ENCODE measurements around the gene ADGRE1.

Gene ADGRE1

DNA sequence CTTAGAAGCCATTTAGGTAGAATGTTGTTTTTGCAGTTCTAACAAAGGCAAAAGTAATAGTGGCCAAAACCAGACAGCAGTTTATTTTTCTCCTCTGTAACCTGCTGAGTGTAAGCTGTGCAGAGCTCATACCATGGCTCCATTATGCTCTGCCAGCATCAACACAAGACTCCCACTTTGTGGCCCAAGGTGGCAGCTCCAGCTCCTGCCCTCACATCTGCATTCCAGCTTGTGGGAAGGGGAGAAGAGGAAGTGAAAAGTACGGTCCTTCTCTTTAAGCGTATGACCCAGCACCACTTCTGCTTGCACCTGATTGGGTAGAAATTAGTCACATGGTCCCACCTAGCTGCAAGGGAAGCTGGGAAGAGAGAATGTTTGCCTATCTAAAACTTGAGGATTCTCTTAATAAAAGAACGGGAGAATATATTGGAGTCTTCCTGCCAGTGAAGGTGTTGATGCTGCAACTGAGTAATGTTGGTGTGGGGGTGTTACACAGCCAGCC, 19.2 kb downstream of the ADGRE1 start:
- peaks cover 44% of the 10 kb centered on the region for H3K9me3 ChIP-seq
- H3K27me3 ChIP-seq = no peaks in the 10 kb centered on the region
- no peak for TF ChIP-seq Cebpa-rat (IDR thresholded peaks at IDR 0.05)
- no peak overlapping the region for H3K4me3 ChIP-seq
- no peaks in the 10 kb centered on the region for H3K4me1 ChIP-seq
- H3K9ac ChIP-seq = no peak overlapping the region
- H3K36me3 ChIP-seq = no peaks in the 10 kb centered on the region
- no peak overlapping the region for H3K27ac ChIP-seq
- no peaks in the 10 kb centered on the region for H4K20me1 ChIP-seq
- no peak overlapping the region for H3K4me2 ChIP-seq

DNA sequence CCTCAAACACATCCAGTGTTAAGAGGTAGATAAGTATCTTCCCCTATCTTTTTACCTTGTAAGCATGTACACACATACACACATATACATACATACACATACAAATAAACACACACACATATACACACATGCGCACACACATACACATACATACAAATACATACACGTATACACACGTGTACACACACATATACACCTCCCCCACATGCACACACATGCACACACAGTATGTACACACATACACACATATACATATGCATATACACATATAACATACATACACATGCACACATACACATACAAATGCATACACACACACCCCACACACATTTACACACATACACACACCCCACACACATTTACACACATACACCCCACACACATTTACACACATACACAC, 24.1 kb downstream of the ADGRE1 start:
- no peak overlapping the region for H3K27ac ChIP-seq
- no peak overlapping the region for H3K4me3 ChIP-seq
- H4K20me1 ChIP-seq = no peaks in the 10 kb centered on the region
- peaks cover 6% of the 10 kb centered on the region; the same call in 1 of the 2 replicates for H3K36me3 ChIP-seq
- H3K9ac ChIP-seq = no peak overlapping the region
- TF ChIP-seq Cebpa-rat (IDR thresholded peaks at IDR 0.05) = no peak
- H3K4me1 ChIP-seq = no peaks in the 10 kb centered on the region
- peaks cover 48% of the 10 kb centered on the region for H3K9me3 ChIP-seq
- H3K27me3 ChIP-seq = no peaks in the 10 kb centered on the region
- H3K4me2 ChIP-seq = no peak overlapping the region

DNA sequence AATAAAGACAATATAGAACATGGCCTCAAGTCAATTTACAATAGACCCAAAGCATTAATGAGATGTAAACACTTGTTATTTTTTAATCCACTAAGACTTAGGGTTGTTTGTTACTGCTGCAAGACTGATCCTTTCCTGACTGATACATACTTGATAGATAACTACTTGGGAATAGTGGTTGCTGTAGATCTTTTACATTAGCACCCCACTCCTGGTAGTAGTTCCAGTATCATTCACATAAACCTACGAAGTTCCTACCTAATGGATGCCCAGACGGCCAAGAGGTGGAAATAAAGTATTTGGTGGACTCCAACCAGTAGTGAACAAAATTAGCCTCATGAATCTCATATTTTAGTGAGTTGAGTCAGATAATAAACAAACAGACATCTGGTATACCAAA, 26.9 kb downstream of the ADGRE1 start:
- H3K36me3 ChIP-seq = peaks cover 6% of the 10 kb centered on the region; the same call in 1 of the 2 replicates
- no peak overlapping the region for H3K4me3 ChIP-seq
- no peaks in the 10 kb centered on the region for H4K20me1 ChIP-seq
- no peak overlapping the region for H3K27ac ChIP-seq
- H3K9ac ChIP-seq = no peak overlapping the region
- no peaks in the 10 kb centered on the region for H3K27me3 ChIP-seq
- no peaks in the 10 kb centered on the region for H3K4me1 ChIP-seq
- peaks cover 25% of the 10 kb centered on the region for H3K9me3 ChIP-seq
- no peak overlapping the region for H3K4me2 ChIP-seq
- no peak for TF ChIP-seq Cebpa-rat (IDR thresholded peaks at IDR 0.05)

DNA sequence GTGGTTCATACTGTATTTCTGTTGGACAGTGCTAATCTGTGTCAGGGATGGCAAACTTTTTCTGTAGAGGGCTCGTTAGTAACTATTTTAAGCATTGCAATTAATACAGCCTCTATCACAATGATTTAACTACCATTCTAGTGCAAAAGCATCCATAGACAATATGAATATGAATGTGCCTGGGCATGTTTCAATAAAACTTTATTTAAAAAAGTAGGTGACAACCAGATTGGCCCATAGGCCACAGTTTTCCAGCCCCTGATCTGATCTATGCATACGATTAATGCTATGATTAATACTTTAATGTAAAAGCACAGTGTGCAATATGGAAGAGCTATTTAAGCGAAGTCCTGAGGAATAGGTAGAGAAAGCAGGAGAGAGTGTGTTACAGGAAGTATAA, 29.6 kb downstream of the ADGRE1 start:
- Histone ChIP-seq H3K36me3 (peaks cover 6% of the 10 kb centered on the region; the same call in 1 of the 2 replicates), H3K4me3 (no peak overlapping the region), H3K9me3 (peaks cover 25% of the 10 kb centered on the region), H3K4me1 (no peaks in the 10 kb centered on the region), H4K20me1 (no peaks in the 10 kb centered on the region), H3K4me2 (no peak overlapping the region), H3K27ac (no peak overlapping the region), H3K27me3 (no peaks in the 10 kb centered on the region), H3K9ac (no peak overlapping the region)
- TF ChIP-seq Cebpa-rat (IDR thresholded peaks at IDR 0.05) = no peak

DNA sequence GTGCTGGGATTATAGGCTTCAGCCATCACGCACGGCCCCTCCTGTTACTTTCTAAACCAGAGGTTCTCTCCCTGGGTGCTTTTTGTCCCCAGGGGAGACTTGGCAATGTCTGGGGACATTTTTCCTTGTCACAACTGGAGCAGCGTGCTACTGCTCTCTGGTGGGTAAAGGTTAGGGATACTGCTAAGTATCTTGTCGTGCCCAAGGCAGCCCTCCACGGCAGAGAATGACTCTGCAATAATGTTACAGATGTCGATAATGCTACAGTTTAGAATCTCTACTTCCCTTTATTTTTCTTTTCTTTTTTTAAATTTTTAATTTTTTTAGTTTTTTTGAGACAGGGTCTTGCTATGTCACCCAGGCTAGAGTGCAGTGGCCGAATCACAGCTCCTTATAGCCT, 38.0 kb downstream of the ADGRE1 start:
- no peaks in the 10 kb centered on the region for H3K27me3 ChIP-seq
- no peak for TF ChIP-seq Cebpa-rat (IDR thresholded peaks at IDR 0.05)
- peaks cover 24% of the 10 kb centered on the region for H3K9me3 ChIP-seq
- no peak overlapping the region for H3K27ac ChIP-seq
- no peaks in the 10 kb centered on the region for H3K4me1 ChIP-seq
- H3K36me3 ChIP-seq = no peaks in the 10 kb centered on the region
- H3K9ac ChIP-seq = no peak overlapping the region
- no peak overlapping the region for H3K4me3 ChIP-seq
- H4K20me1 ChIP-seq = no peaks in the 10 kb centered on the region
- no peak overlapping the region for H3K4me2 ChIP-seq

DNA sequence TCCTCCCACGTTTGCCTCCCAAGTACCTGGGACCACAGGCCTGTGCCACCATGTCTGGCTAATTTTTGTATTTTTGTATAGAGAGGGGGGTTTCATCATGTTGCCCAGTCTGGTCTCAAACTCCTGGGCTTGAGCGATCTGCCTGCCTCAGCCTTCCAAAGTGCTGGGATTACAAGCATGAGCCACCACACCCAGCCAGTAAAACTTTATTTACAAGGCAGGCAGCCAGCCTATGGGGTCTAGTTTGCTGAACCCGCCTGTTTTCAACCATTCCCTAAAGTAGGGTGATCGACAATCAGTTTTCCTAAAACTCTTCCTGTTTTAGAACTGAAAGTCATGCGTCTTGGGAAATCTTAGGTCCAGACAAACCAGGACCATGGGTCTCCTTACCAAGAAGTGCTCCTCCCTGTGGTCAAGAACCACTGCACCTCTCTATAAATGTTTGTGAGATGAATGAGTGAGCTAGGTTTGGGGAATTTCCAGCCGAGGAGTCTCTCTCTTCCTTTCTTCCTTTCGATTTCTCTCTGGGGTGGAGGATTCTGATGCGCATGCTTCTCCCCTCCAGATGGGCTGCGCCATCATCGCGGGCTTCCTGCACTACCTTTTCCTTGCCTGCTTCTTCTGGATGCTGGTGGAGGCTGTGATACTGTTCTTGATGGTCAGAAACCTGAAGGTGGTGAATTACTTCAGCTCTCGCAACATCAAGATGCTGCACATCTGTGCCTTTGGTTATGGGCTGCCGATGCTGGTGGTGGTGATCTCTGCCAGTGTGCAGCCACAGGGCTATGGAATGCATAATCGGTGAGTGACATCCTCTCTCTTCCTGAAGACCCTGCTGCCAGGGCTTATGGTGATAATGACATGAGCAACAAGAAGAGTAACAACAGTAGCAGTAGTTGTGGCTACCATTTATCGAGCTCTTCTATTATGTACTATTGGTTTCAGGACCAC, 38.7 kb downstream of the ADGRE1 start:
- no peaks in the 10 kb centered on the region for H3K4me1 ChIP-seq
- no peaks in the 10 kb centered on the region for H3K36me3 ChIP-seq
- no peaks in the 10 kb centered on the region for H4K20me1 ChIP-seq
- TF ChIP-seq Cebpa-rat (IDR thresholded peaks at IDR 0.05) = no peak
- no peaks in the 10 kb centered on the region for H3K27me3 ChIP-seq
- no peak overlapping the region for H3K4me3 ChIP-seq
- no peak overlapping the region for H3K27ac ChIP-seq
- H3K4me2 ChIP-seq = no peak overlapping the region
- H3K9ac ChIP-seq = no peak overlapping the region
- H3K9me3 ChIP-seq = peaks cover 28% of the 10 kb centered on the region

DNA sequence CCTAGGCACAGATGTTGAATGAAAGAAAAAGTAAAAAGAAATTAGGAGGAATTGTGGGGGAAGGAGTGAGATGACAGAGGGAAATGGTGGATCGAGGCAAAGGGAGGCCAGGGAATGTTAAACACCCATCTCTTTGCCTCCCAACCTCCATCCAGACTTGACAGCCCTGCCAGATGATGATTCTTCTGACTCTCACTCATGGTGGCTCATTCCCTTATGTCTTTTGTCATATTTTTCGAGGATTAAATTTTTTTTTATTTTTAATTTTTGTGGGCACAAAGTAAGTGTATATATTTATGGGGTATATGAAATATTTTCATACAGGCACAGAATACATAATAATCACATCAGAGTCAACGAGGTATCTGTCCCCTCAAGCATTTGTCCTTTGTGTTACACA, 42.8 kb downstream of the ADGRE1 start:
- no peak for TF ChIP-seq Cebpa-rat (IDR thresholded peaks at IDR 0.05)
- peaks cover 19% of the 10 kb centered on the region for H3K9me3 ChIP-seq

DNA sequence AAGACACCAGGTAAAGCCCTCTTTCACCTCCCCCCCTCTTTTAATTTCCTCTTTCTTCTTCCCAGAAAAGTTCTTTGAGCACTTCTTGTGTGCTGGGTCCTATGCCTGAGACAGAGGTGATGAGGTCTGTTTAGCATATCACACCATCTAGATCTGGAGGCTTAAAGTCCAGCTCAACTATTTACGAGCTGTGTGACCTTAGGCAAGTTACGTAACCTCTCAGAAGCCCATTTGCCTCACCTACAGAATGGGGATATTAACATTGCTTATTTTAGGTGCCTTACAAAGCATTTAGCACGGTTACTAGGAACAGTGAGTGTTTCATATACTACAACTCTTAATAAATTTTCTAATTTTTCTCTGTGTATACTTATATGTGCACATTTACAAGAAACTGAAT, 47.7 kb downstream of the ADGRE1 start:
- no peaks in the 10 kb centered on the region for H3K27me3 ChIP-seq

More for the DNA sequence above, 42.8 kb downstream of the ADGRE1 start:
- Histone ChIP-seq H3K27ac (no peak overlapping the region), H4K20me1 (no peaks in the 10 kb centered on the region), H3K4me1 (no peaks in the 10 kb centered on the region), H3K4me2 (no peak overlapping the region), H3K9ac (no peak overlapping the region), H3K27me3 (no peaks in the 10 kb centered on the region), H3K36me3 (no peaks in the 10 kb centered on the region), H3K4me3 (no peak overlapping the region)

DNA sequence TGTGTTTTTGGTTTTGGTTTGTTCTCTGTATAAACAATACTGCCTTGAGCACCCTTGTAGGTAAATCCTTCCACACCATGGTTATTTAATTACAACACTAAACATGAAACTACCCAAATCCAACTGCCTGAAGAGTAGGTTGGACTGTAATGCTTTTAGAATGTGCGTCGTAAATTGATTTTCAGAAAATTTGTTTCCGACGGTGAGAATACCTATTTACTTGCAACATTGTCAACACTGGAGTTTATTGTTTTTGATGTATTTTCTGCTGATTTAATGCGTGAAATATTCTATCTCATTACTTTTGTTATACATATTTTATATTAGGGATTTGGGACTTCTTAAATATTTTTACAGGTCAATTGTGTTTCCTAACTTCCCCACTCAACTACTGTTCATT, 48.2 kb downstream of the ADGRE1 start:
- no peaks in the 10 kb centered on the region for H4K20me1 ChIP-seq
- no peaks in the 10 kb centered on the region for H3K27me3 ChIP-seq
- peaks cover 12% of the 10 kb centered on the region for H3K9me3 ChIP-seq
- H3K27ac ChIP-seq = no peak overlapping the region
- H3K4me3 ChIP-seq = no peak overlapping the region
- H3K9ac ChIP-seq = no peak overlapping the region
- H3K4me2 ChIP-seq = no peak overlapping the region
- TF ChIP-seq Cebpa-rat (IDR thresholded peaks at IDR 0.05) = no peak
- peaks cover 12% of the 10 kb centered on the region for H3K4me1 ChIP-seq
- no peaks in the 10 kb centered on the region for H3K36me3 ChIP-seq

More for the DNA sequence above, 47.7 kb downstream of the ADGRE1 start:
- Histone ChIP-seq H3K9me3 (peaks cover 17% of the 10 kb centered on the region), H3K4me1 (peaks cover 6% of the 10 kb centered on the region), H3K27ac (no peak overlapping the region), H3K4me3 (no peak overlapping the region), H3K9ac (no peak overlapping the region), H3K36me3 (no peaks in the 10 kb centered on the region), H3K4me2 (no peak overlapping the region), H4K20me1 (no peaks in the 10 kb centered on the region)
- no peak for TF ChIP-seq Cebpa-rat (IDR thresholded peaks at IDR 0.05)

DNA sequence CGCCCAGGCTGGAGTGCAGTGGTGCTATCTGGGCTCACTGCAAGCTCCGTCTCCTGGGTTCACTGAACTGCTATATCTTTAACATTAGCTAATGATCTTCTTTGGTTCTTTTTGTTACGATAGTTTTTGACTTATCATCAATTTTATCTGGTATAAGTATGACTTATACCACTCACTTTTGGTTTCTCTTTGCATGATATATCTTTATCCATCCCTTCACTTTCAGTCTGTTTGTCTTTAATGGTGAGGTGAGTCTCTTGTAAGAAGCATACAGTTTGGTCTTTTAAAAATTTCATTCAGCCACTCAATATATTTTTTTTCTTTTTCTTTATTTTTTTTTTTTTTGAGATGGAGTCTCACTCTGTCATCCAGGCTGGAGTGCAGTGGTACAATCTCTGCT, 58.4 kb downstream of the ADGRE1 start:
- Histone ChIP-seq H3K4me3 (no peak overlapping the region), H3K27me3 (no peaks in the 10 kb centered on the region), H3K9me3 (peaks cover 9% of the 10 kb centered on the region; the same call in 1 of the 2 replicates), H3K4me1 (peaks cover 8% of the 10 kb centered on the region), H4K20me1 (no peaks in the 10 kb centered on the region), H3K9ac (no peak overlapping the region), H3K27ac (no peak overlapping the region), H3K4me2 (no peak overlapping the region), H3K36me3 (no peaks in the 10 kb centered on the region)
- no peak for TF ChIP-seq Cebpa-rat (IDR thresholded peaks at IDR 0.05)
